HEK293 (cell line): ENCODE data around the gene BLOC1S4.

Source experiments
- EGR2 ChIP-seq: fragments of 450-650 bp; formaldehyde crosslinking; IDR thresholded peaks from 2 replicates; pipeline ENCODE4 v1.5.1; 2016; ENCODE audit warnings: low read depth, missing biosample characterization, missing genetic modification characterization
- ELK4 ChIP-seq: IDR thresholded peaks from 2 replicates; pipeline ENCODE4 v1.6.1; 2011; ENCODE audit warnings: mild to moderate bottlenecking, low read depth, low read length, borderline replicate concordance
- PRDM10 ChIP-seq: fragments of 450-650 bp; formaldehyde crosslinking; IDR thresholded peaks from 2 replicates; pipeline ENCODE4 v1.5.1; 2016; ENCODE audit warnings: missing biosample characterization, missing genetic modification characterization
- SALL2 ChIP-seq: fragments of 450-650 bp; formaldehyde crosslinking; IDR thresholded peaks from 2 replicates; pipeline ENCODE4 v1.5.0; 2017; ENCODE audit warnings: missing biosample characterization, mild to moderate bottlenecking, missing genetic modification characterization, borderline replicate concordance
- WT1 ChIP-seq: fragments of 450-650 bp; formaldehyde crosslinking; IDR thresholded peaks from 2 replicates; pipeline ENCODE4 v1.5.1; 2016; ENCODE audit warnings: missing biosample characterization, missing genetic modification characterization
- ZBTB10 ChIP-seq: fragments of 450-650 bp; formaldehyde crosslinking; IDR thresholded peaks from 2 replicates; pipeline ENCODE4 v1.5.1; 2016; ENCODE audit warnings: missing biosample characterization, missing genetic modification characterization
- ZNF132 ChIP-seq: fragments of 450-650 bp; formaldehyde crosslinking; IDR thresholded peaks from 2 replicates; pipeline ENCODE4 v1.5.1; 2017; ENCODE audit warnings: missing biosample characterization, missing genetic modification characterization, borderline replicate concordance
- ZNF148 ChIP-seq: fragments of 450-650 bp; formaldehyde crosslinking; IDR thresholded peaks from 2 replicates; pipeline ENCODE4 v1.5.0; 2017; ENCODE audit warnings: missing biosample characterization, missing genetic modification characterization, borderline replicate concordance
- ZNF157 ChIP-seq: fragments of 450-650 bp; formaldehyde crosslinking; IDR thresholded peaks from 2 replicates; pipeline ENCODE4 v1.5.1; 2016; ENCODE audit warnings: missing biosample characterization, missing genetic modification characterization
- ZNF16 ChIP-seq: fragments of 450-650 bp; formaldehyde crosslinking; IDR thresholded peaks from 2 replicates; pipeline ENCODE4 v1.5.1; 2016; ENCODE audit warnings: low read depth, missing biosample characterization, missing genetic modification characterization
- ZNF214 ChIP-seq: fragments of 450-650 bp; formaldehyde crosslinking; IDR thresholded peaks from 2 replicates; pipeline ENCODE4 v1.5.1; 2017; ENCODE audit warnings: missing biosample characterization, mild to moderate bottlenecking, missing genetic modification characterization, borderline replicate concordance
- ZNF23 ChIP-seq: fragments of 450-650 bp; formaldehyde crosslinking; IDR thresholded peaks from 2 replicates; pipeline ENCODE4 v1.5.1; 2016; ENCODE audit warnings: missing biosample characterization, missing genetic modification characterization, borderline replicate concordance
- ZNF280C ChIP-seq: fragments of 450-650 bp; formaldehyde crosslinking; IDR thresholded peaks from 2 replicates; pipeline ENCODE4 v1.5.1; 2016; ENCODE audit warnings: missing biosample characterization, missing genetic modification characterization
- ZNF311 ChIP-seq: fragments of 450-650 bp; formaldehyde crosslinking; IDR thresholded peaks from 2 replicates; pipeline ENCODE4 v1.5.1; 2017; ENCODE audit warnings: missing biosample characterization, missing genetic modification characterization, borderline replicate concordance
- ZNF398 ChIP-seq: fragments of 450-650 bp; formaldehyde crosslinking; IDR thresholded peaks from 2 replicates; pipeline ENCODE4 v1.5.1; 2017; ENCODE audit warnings: missing biosample characterization, missing genetic modification characterization
- ZNF501 ChIP-seq: fragments of 450-650 bp; formaldehyde crosslinking; IDR thresholded peaks from 2 replicates; pipeline ENCODE4 v1.5.1; 2016; ENCODE audit warnings: missing biosample characterization, missing genetic modification characterization
- ZNF544 ChIP-seq: fragments of 450-650 bp; formaldehyde crosslinking; IDR thresholded peaks from 2 replicates; pipeline ENCODE4 v1.5.0; 2017; ENCODE audit warnings: missing biosample characterization, missing genetic modification characterization
- ZNF596 ChIP-seq: fragments of 450-650 bp; IDR thresholded peaks from 2 replicates; pipeline ENCODE4 v1.5.0; 2018; ENCODE audit warnings: missing biosample characterization, mild to moderate bottlenecking, missing genetic modification characterization, moderate library complexity
- ZNF629 ChIP-seq: fragments of 450-650 bp; formaldehyde crosslinking; IDR thresholded peaks from 2 replicates; pipeline ENCODE4 v1.5.1; 2017; ENCODE audit warnings: missing biosample characterization, missing genetic modification characterization
- ZNF777 ChIP-seq: fragments of 450-650 bp; formaldehyde crosslinking; IDR thresholded peaks from 2 replicates; pipeline ENCODE4 v1.5.1; 2017; ENCODE audit warnings: missing biosample characterization, missing genetic modification characterization, borderline replicate concordance
- ZNF837 ChIP-seq: fragments of 450-650 bp; formaldehyde crosslinking; IDR thresholded peaks from 2 replicates; pipeline ENCODE4 v1.5.1; 2016; ENCODE audit warnings: missing biosample characterization, missing genetic modification characterization
- ZXDB ChIP-seq: fragments of 450-650 bp; formaldehyde crosslinking; IDR thresholded peaks from 2 replicates; pipeline ENCODE4 v1.5.1; 2016; ENCODE audit warnings: missing biosample characterization, missing genetic modification characterization

The BLOC1S4 gene

GRCh38 chr4:6709230-6710114, 6.5 kb upstream of the BLOC1S4 start, which contains the start of gene MRFAP1L1 (continued):
- TF ChIP-seq PRDM10 (tag by site-specific recombination) (peak; percentile 87), ZNF214 (no peak), ZNF16 (tag by site-specific recombination) (no peak), ZNF837 (tag by site-specific recombination) (no peak), ZNF544 (tag by site-specific recombination) (no peak), EGR2 (0 out of 2 replicates have a peak, but pooled peaks have one; percentile 12), WT1 (tag by site-specific recombination) (no peak), ZNF398 (tag by site-specific recombination) (no peak), ELK4 (no peak), ZBTB10 (tag by site-specific recombination) (no peak), ZNF157 (tag by site-specific recombination) (no peak), ZNF23 (tag by site-specific recombination) (no peak), SALL2 (tag by site-specific recombination) (no peak), ZNF777 (tag by site-specific recombination) (no peak; the same call in 1 of the 2 replicates), ZNF132 (tag by site-specific recombination) (no peak), ZNF629 (tag by site-specific recombination) (no peak), ZNF501 (tag by site-specific recombination) (peak; percentile 49; the same call in 1 of the 2 replicates), ZNF311 (tag by site-specific recombination) (no peak), ZNF280C (tag by site-specific recombination) (no peak), ZNF596 (tag by site-specific recombination) (no peak), ZXDB (peak; percentile 66), ZNF148 (no peak)
